CD14-positive monocyte (primary cell): ENCODE data around the gene MYCBP2. TPM values are rescaled to one million over a fixed set of nuclear protein-coding genes. Genes with fewer than 3 reads are reported as not detected.
A peak's percentile ranks its signal among the peaks of the same experiment; 100 is the strongest.

Source experiments
- DNase-seq, 3 donors: peaks; one replicate each; pipeline ENCODE4 v3.0.0-alpha.2; 2011 to 2022
- H2AFZ ChIP-seq: 2 replicates; pipeline ENCODE4 v1.6.0; 2012; ENCODE audit warnings: mild to moderate bottlenecking, low read depth, low read length, inconsistent platforms; ENCODE audit not compliant: insufficient read depth, poor library complexity, severe bottlenecking
- H3K27ac ChIP-seq, 2 donors: 1 replicate in 1 of 2; 2 replicates in 1 of 2; pipeline ENCODE4 v1.5.1; 2012 to 2013; ENCODE audit warnings: low read length in 2 of 2, control low read depth in 1 of 2, inconsistent platforms in 1 of 2, low read depth in 1 of 2, mild to moderate bottlenecking in 1 of 2
- H3K27me3 ChIP-seq, 2 donors: one replicate each; pipeline versions ENCODE4 v1.6.0 to v1.6.1; 2011 to 2013; ENCODE audit warnings: low read length in 2 of 2; ENCODE audit not compliant: control insufficient read depth in 2 of 2, insufficient read depth in 2 of 2
- H3K36me3 ChIP-seq, 2 donors: replicated peaks in 1 of 2; 1 replicate in 1 of 2; 2 replicates in 1 of 2; pipeline versions ENCODE4 v1.5.1 to v1.6.1; 2012 to 2013; ENCODE audit warnings: low read length in 2 of 2, control low read depth in 1 of 2, inconsistent platforms in 1 of 2, mild to moderate bottlenecking in 1 of 2; ENCODE audit not compliant: insufficient read depth in 2 of 2, control insufficient read depth in 1 of 2
- H3K4me1 ChIP-seq, 2 donors: 1 replicate in 1 of 2; 2 replicates in 1 of 2; pipeline versions ENCODE4 v1.5.1 to v1.6.1; 2012 to 2013; ENCODE audit warnings: low read length in 2 of 2, control low read depth in 1 of 2, inconsistent platforms in 1 of 2, mild to moderate bottlenecking in 1 of 2, moderate library complexity in 1 of 2; ENCODE audit not compliant: insufficient read depth in 2 of 2, control insufficient read depth in 1 of 2
- H3K4me2 ChIP-seq: replicated peaks from 2 replicates; pipeline ENCODE3; 2012; ENCODE audit warnings: low read length, moderate library complexity, mild to moderate bottlenecking; ENCODE audit not compliant: poor library complexity, severe bottlenecking; ENCODE audit errors: extremely low read depth
- H3K4me3 ChIP-seq, 3 experiments: fragments of 200-600 bp in 1 of 3; sonication (generic) in 1 of 3; replicated peaks in 1 of 3; 1 replicate in 2 of 3; 2 replicates in 1 of 3; pipeline ENCODE4 v1.5.1; 2011 to 2013; ENCODE audit warnings: low read length in 3 of 3, mild to moderate bottlenecking in 3 of 3, control low read depth in 2 of 3, low read depth in 2 of 3, inconsistent platforms in 1 of 3, moderate library complexity in 1 of 3
- H3K79me2 ChIP-seq: 2 replicates; pipeline ENCODE4 v1.6.0; 2012; ENCODE audit warnings: mild to moderate bottlenecking, control low read depth, inconsistent platforms, low read length, moderate library complexity; ENCODE audit not compliant: insufficient read depth
- H3K9ac ChIP-seq: 2 replicates; pipeline ENCODE4 v1.6.0; 2017; ENCODE audit warnings: low read length, mild to moderate bottlenecking; ENCODE audit not compliant: insufficient read depth, poor library complexity, severe bottlenecking
- H3K9me3 ChIP-seq, 2 donors: replicated peaks in 1 of 2; 1 replicate in 1 of 2; 2 replicates in 1 of 2; pipeline versions ENCODE4 v1.5.1 to v1.6.1; 2012 to 2013; ENCODE audit warnings: low read length in 2 of 2, control low read depth in 1 of 2; ENCODE audit not compliant: control insufficient read depth in 1 of 2, insufficient read depth in 1 of 2
- H4K20me1 ChIP-seq: 2 replicates; pipeline ENCODE4 v1.6.0; 2012; ENCODE audit warnings: mild to moderate bottlenecking, low read length, control low read depth, moderate library complexity; ENCODE audit not compliant: insufficient read depth
- H3K27ac Mint-ChIP-seq, 7 donors: one replicate each; pipeline ENCODE4 v1.8.0; 2020; ENCODE audit warnings: mild to moderate bottlenecking in 7 of 7, mixed read lengths in 7 of 7, moderate library complexity in 6 of 7, inconsistent platforms in 2 of 7
- H3K27me3 Mint-ChIP-seq, 3 donors: one replicate each; pipeline ENCODE4 v1.8.0; 2021 to 2022; ENCODE audit warnings: low read depth in 3 of 3, mild to moderate bottlenecking in 3 of 3, mixed read lengths in 3 of 3, moderate library complexity in 3 of 3, inconsistent platforms in 1 of 3
- H3K36me3 Mint-ChIP-seq, 2 donors: one replicate each; pipeline ENCODE4 v1.8.0; 2020; ENCODE audit warnings: mixed read lengths in 2 of 2, inconsistent platforms in 1 of 2, mild to moderate bottlenecking in 1 of 2
- H3K4me1 Mint-ChIP-seq: one replicate; pipeline ENCODE4 v1.8.0; 2020; ENCODE audit warnings: mild to moderate bottlenecking, mixed read lengths
- H3K4me3 Mint-ChIP-seq, 2 donors: one replicate each; pipeline ENCODE4 v1.8.0; 2020; ENCODE audit warnings: mild to moderate bottlenecking in 2 of 2, mixed read lengths in 2 of 2, moderate library complexity in 1 of 2
- H3K9me3 Mint-ChIP-seq, 7 donors: one replicate each; pipeline ENCODE4 v1.8.0; 2020 to 2022; ENCODE audit warnings: mixed read lengths in 7 of 7, mild to moderate bottlenecking in 6 of 7, moderate library complexity in 6 of 7, inconsistent platforms in 2 of 7
- CTCF ChIP-seq: fragments of 200-600 bp; IDR thresholded peaks from one replicate; pipeline ENCODE4 v1.8.0; 2022; ENCODE audit warnings: antibody characterized with exemption, mild to moderate bottlenecking
- WGBS: methylation state at CpG from one replicate; pipeline ENCODE4 v1.1.5; 2013; ENCODE audit warnings: missing lambda C conversion rate; ENCODE audit not compliant: insufficient coverage; 5-methylcytosine and 5-hydroxymethylcytosine counted together
- intact Hi-C, 2 donors: fragments of 100-400 bp; cut with micrococcal nuclease; formaldehyde crosslinking; loops; one replicate each; pipeline versions ENCODE4 v1.15.0 to v1.15.1; 2023
- polyA plus RNA-seq, 3 donors: library from polyadenylated mRNA; depleted of rRNA in 1 of 3; unstranded in 2 of 3; stranded (reverse) in 1 of 3; fragments of 300-500 nt in 2 of 3; fragments of >200 nt in 1 of 3; fragmentation: Illumina TruSeq in 2 of 3; gene quantifications; 1 replicate in 2 of 3; 2 replicates in 1 of 3; pipeline ENCODE4 v1.2.3, GENCODE V29; 2012 to 2021

The MYCBP2 gene
- polyA plus RNA-seq, 3 donors = 7.6 to 51.5 (median 14.4) TPM

GRCh38 chr13:77042566-77043177 lies 284.2 kb downstream of the MYCBP2 start:
- H3K4me1 Mint-ChIP-seq = peaks cover 5% of the 10 kb centered on the region
- TF ChIP-seq CTCF = no peak
- no peaks in the 10 kb centered on the region for H4K20me1 ChIP-seq
- H3K4me1 ChIP-seq = no peaks in the 10 kb centered on the region
- H3K27ac ChIP-seq = peak overlapping the region in 1 of 2 donors; percentile 49
- H3K27me3 Mint-ChIP-seq = peaks cover 0 to 1% (median 0%) of the 10 kb centered on the region in 3 donors
- H3K27me3 ChIP-seq = no peaks in the 10 kb centered on the region
- no peak for DNase-seq
- H3K4me2 ChIP-seq = no peak overlapping the region
- no peaks in the 10 kb centered on the region for H3K9me3 ChIP-seq
- peaks cover 35 to 48% of the 10 kb centered on the region in 2 donors for H3K36me3 ChIP-seq
- H3K9me3 Mint-ChIP-seq = peaks cover 0 to 3% (median 0%) of the 10 kb centered on the region in 7 donors
- H3K27ac Mint-ChIP-seq = peak overlapping the region in 3 of 7 donors; percentile 23 to 55 (median 24)
- no peaks in the 10 kb centered on the region for H3K79me2 ChIP-seq
- no peak overlapping the region for H3K4me3 ChIP-seq
- H3K36me3 Mint-ChIP-seq = peaks cover 46 to 47% of the 10 kb centered on the region in 2 donors
- WGBS = 100% methylated on average over 3 of the region's 5 CpGs
- no peak overlapping the region for H3K4me3 Mint-ChIP-seq
- no peak overlapping the region for H2AFZ ChIP-seq
- no peak overlapping the region for H3K9ac ChIP-seq
- intact Hi-C loops = no loop called here

- peaks cover 29 to 31% of the 10 kb centered on the region in 2 donors for H3K36me3 Mint-ChIP-seq
These were observed 286.1 kb downstream of the MYCBP2 start for GRCh38 chr13:77040835-77041234.

More at GRCh38 chr13:77040835-77041234, 286.1 kb downstream of the MYCBP2 start:
- H3K4me2 ChIP-seq = no peak overlapping the region
- no peak overlapping the region for H3K4me3 ChIP-seq
- no peaks in the 10 kb centered on the region for H4K20me1 ChIP-seq
- no peak overlapping the region for H3K4me3 Mint-ChIP-seq
- peaks cover 5% of the 10 kb centered on the region for H3K4me1 Mint-ChIP-seq
- H3K27ac ChIP-seq = no peak overlapping the region
- H3K27me3 ChIP-seq = no peaks in the 10 kb centered on the region
- peak overlapping the region in 1 of 7 donors; percentile 41 for H3K27ac Mint-ChIP-seq
- DNase-seq = no peak
- H3K27me3 Mint-ChIP-seq = peaks cover 0 to 1% (median 0%) of the 10 kb centered on the region in 3 donors
- no peaks in the 10 kb centered on the region for H3K4me1 ChIP-seq
- no peak overlapping the region for H3K9ac ChIP-seq
- no peaks in the 10 kb centered on the region for H3K79me2 ChIP-seq
- WGBS = 67% methylated on average over 8 of the region's 9 CpGs
- no peaks in the 10 kb centered on the region for H3K9me3 ChIP-seq
- TF ChIP-seq CTCF = no peak
- intact Hi-C loops = no loop called here
- peaks cover 0 to 3% (median 0%) of the 10 kb centered on the region in 7 donors for H3K9me3 Mint-ChIP-seq
- peaks cover 20 to 29% of the 10 kb centered on the region in 2 donors for H3K36me3 ChIP-seq
- no peak overlapping the region for H2AFZ ChIP-seq
